GM12878 (cell line): Measurements from ENCODE around the gene CIAPIN1. TPM values are rescaled to one million over a fixed set of nuclear protein-coding genes. Genes with fewer than 3 reads are reported as not detected.

ENCODE experiments used
- EED ChIP-seq: sonication (generic); IDR thresholded peaks from 2 replicates; pipeline ENCODE4 v1.6.1; 2016; ENCODE audit warnings: antibody characterized with exemption, low read depth
- EGR1 ChIP-seq, 2 experiments: IDR thresholded peaks; 1 replicate in 1 of 2; 2 replicates in 1 of 2; pipeline ENCODE4 v1.6.1; 2011 to 2012; ENCODE audit warnings: low read depth in 2 of 2, low read length in 2 of 2, borderline replicate concordance in 1 of 2, mild to moderate bottlenecking in 1 of 2, moderate library complexity in 1 of 2
- ETV6 ChIP-seq, 2 experiments: fragments of 450-650 bp in 1 of 2; IDR thresholded peaks in 1 of 2; conservative IDR thresholded peaks in 1 of 2; 2 replicates each; pipeline ENCODE4 v1.6.1; 2014; ENCODE audit warnings: antibody characterized with exemption in 1 of 2, borderline replicate concordance in 1 of 2, low read depth in 1 of 2, mild to moderate bottlenecking in 1 of 2, moderate library complexity in 1 of 2
- GATAD2B ChIP-seq: fragments of 450-650 bp; conservative IDR thresholded peaks from 2 replicates; pipeline ENCODE4 v1.6.1; 2017; ENCODE audit warnings: low read depth, mild to moderate bottlenecking, moderate library complexity
- IKZF1 ChIP-seq: fragments of 450-650 bp; conservative IDR thresholded peaks from 2 replicates; pipeline ENCODE4 v1.6.1; 2017; ENCODE audit warnings: antibody characterized with exemption, mild to moderate bottlenecking
- JUNB ChIP-seq: IDR thresholded peaks from 2 replicates; pipeline ENCODE4 v1.6.1; 2016; ENCODE audit warnings: antibody characterized with exemption, mild to moderate bottlenecking
- MTA3 ChIP-seq: IDR thresholded peaks from 2 replicates; pipeline ENCODE4 v1.6.1; 2012; ENCODE audit warnings: low read length, inconsistent platforms, borderline replicate concordance
- MXI1 ChIP-seq: fragments of 150-350 bp; IDR thresholded peaks from 2 replicates; pipeline ENCODE4 v1.6.1; 2011; ENCODE audit warnings: low read depth, mild to moderate bottlenecking, inconsistent platforms, low read length, improper control_type of control experiment
- PAX5 ChIP-seq: IDR thresholded peaks from 2 replicates; pipeline ENCODE4 v1.6.1; 2011; ENCODE audit warnings: low read depth, low read length, borderline replicate concordance
- RELB ChIP-seq: fragments of 450-650 bp; IDR thresholded peaks from 2 replicates; pipeline ENCODE4 v1.6.1; 2017; ENCODE audit warnings: low read depth, mild to moderate bottlenecking, moderate library complexity
- SIN3A ChIP-seq: IDR thresholded peaks from 2 replicates; pipeline ENCODE4 v1.6.1; 2012; ENCODE audit warnings: low read depth, low read length, improper control_type of control experiment
- USF1 ChIP-seq: IDR thresholded peaks from 2 replicates; pipeline ENCODE4 v1.6.1; 2011; ENCODE audit warnings: borderline replicate concordance, low read depth, mild to moderate bottlenecking, moderate library complexity, mixed read lengths, low read length; ENCODE audit not compliant: insufficient read depth; ENCODE audit errors: extremely low read length
- ZNF384 ChIP-seq: IDR thresholded peaks from 2 replicates; pipeline ENCODE4 v1.6.1; 2012; ENCODE audit warnings: low read depth, mild to moderate bottlenecking, low read length, improper control_type of control experiment, borderline replicate concordance
- polyA plus RNA-seq, 11 experiments: library from polyadenylated mRNA; depleted of rRNA in 4 of 11; unstranded in 6 of 11; stranded (reverse) in 5 of 11; fragments of >200 nt; fragmentation: Nextera tagmentation in 4 of 11; fragmentation: Illumina TruSeq in 1 of 11; extraction: Ambion mirVana in 4 of 11; extraction: Trizol in 1 of 11; gene quantifications; 1 replicate in 1 of 11; 2 replicates in 10 of 11; pipeline versions ENCODE4 v1.2.1 to v1.2.3, GENCODE V29; 2011 to 2016; ENCODE audit warnings: inconsistent platforms in 2 of 11, missing spikeins in 2 of 11, low read depth in 1 of 11
- total RNA-seq, 4 experiments: library from RNA; depleted of rRNA in 3 of 4; stranded (reverse); fragments of >200 nt in 3 of 4; fragmentation: Illumina TruSeq in 1 of 4; extraction: Trizol in 1 of 4; gene quantifications; 2 replicates each; pipeline versions ENCODE4 v1.2.1 to v1.2.3, GENCODE V29; 2013 to 2021

CIAPIN1 gene
- total and polyA plus RNA-seq, 10 of the 15 experiments (the other 5 are each of a cell fraction or from before 2014, with no cell fraction given) = 46.2 to 150 (median 54.3) TPM

GRCh38 chr16:57405097-57405496 is 42.1 kb downstream of the CIAPIN1 start (continued):
- TF ChIP-seq ETV6 (conservative IDR thresholded peaks at IDR 0.05 in 1 of 2, IDR thresholded peaks at IDR 0.05 in 1 of 2; ENCODE audit: borderline replicate concordance in 1 of 2, low read depth in 1 of 2) (no peak), MXI1 (no peak), EED (peak; percentile 65), IKZF1 (peak; percentile 38; the same call in 1 of the 2 replicates), JUNB (0 out of 2 replicates have a peak, but pooled peaks have one; percentile 25), RELB (no peak), SIN3A (no peak), PAX5 (no peak), ZNF384 (no peak), USF1 (no peak), GATAD2B (no peak), MTA3 (no peak), EGR1 (IDR thresholded peaks at IDR 0.05; ENCODE audit: borderline replicate concordance in 1 of 2, low read depth in 2 of 2, low read length in 2 of 2) (no peak)
